WTC11 (cell line): ENCODE data around the gene MNX1. TPM values are rescaled to one million over a fixed set of nuclear protein-coding genes. Genes with fewer than 3 reads are reported as not detected.

Source experiments
- ATAC-seq: fragments of 200-7000 bp; cut with Tn5 transposase; 2 replicates; pipeline ENCODE4 v1.10.0; 2021; ENCODE audit warnings: mild to moderate bottlenecking, moderate library complexity
- CTCF ChIA-PET: fragments of 300-600 bp; sonication (Branson Sonifier 250); formaldehyde crosslinking; loops from one replicate; lab custom pipeline; 2021; ENCODE audit warnings: antibody characterized with exemption; lab: Charles Lee
- POLR2A ChIA-PET: fragments of 350-600 bp; sonication (Branson Sonifier 250); formaldehyde crosslinking; loops from one replicate; lab custom pipeline; 2021; ENCODE audit warnings: antibody characterized with exemption; lab: Charles Lee
- DNase-seq: peaks from one replicate; pipeline ENCODE4 v3.0.0; 2021; ENCODE audit warnings: low spot score
- H3K27ac Mint-ChIP-seq: 2 replicates; pipeline ENCODE4 v1.8.0; 2021; ENCODE audit warnings: mixed read lengths
- H3K27me3 Mint-ChIP-seq: 2 replicates; pipeline ENCODE4 v1.8.0; 2021; ENCODE audit warnings: low read depth, mild to moderate bottlenecking, moderate library complexity, mixed read lengths
- H3K36me3 Mint-ChIP-seq: 2 replicates; pipeline ENCODE4 v1.8.0; 2021; ENCODE audit warnings: mixed read lengths
- H3K4me1 Mint-ChIP-seq: 2 replicates; pipeline ENCODE4 v1.8.0; 2022; ENCODE audit warnings: mixed read lengths
- H3K4me3 Mint-ChIP-seq: 2 replicates; pipeline ENCODE4 v1.8.0; 2021; ENCODE audit warnings: mild to moderate bottlenecking, moderate library complexity, mixed read lengths
- H3K9me3 Mint-ChIP-seq: 2 replicates; pipeline ENCODE4 v1.8.0; 2021; ENCODE audit warnings: mixed read lengths
- AFF4 ChIP-seq: sonication (generic); formaldehyde crosslinking; IDR thresholded peaks from 2 replicates; pipeline ENCODE4 v1.8.1; 2023; ENCODE audit warnings: mild to moderate bottlenecking, missing genetic modification reagents, borderline replicate concordance
- CBFB ChIP-seq: sonication (generic); formaldehyde crosslinking; IDR thresholded peaks from 2 replicates; pipeline ENCODE4 v1.8.1; 2022; ENCODE audit warnings: mild to moderate bottlenecking, low read depth, missing genetic modification reagents
- CTCF ChIP-seq: fragments of 200-600 bp; IDR thresholded peaks from 2 replicates; pipeline ENCODE4 v1.8.0; 2022; ENCODE audit warnings: antibody characterized with exemption
- FOXP1 ChIP-seq: sonication (generic); formaldehyde crosslinking; IDR thresholded peaks from 2 replicates; pipeline ENCODE4 v1.8.0; 2022; ENCODE audit warnings: missing genetic modification reagents, mild to moderate bottlenecking, moderate library complexity, borderline replicate concordance
- GRHL2 ChIP-seq: fragments of 250-450 bp; sonication (Bioruptor Pico); IDR thresholded peaks from 2 replicates; pipeline ENCODE4 v1.8.0; 2022; ENCODE audit warnings: mild to moderate bottlenecking, moderate library complexity; ENCODE audit not compliant: insufficient replicate concordance, severe bottlenecking
- GTF2I ChIP-seq: fragments of 250-450 bp; sonication (Bioruptor Pico); conservative IDR thresholded peaks from 2 replicates; pipeline ENCODE4 v1.4.0; 2021; ENCODE audit warnings: mild to moderate bottlenecking
- IRF1 ChIP-seq: sonication (generic); formaldehyde crosslinking; IDR thresholded peaks from 2 replicates; pipeline ENCODE4 v1.8.0; 2023; ENCODE audit warnings: missing genetic modification reagents
- JAZF1 ChIP-seq: fragments of 250-450 bp; sonication (Bioruptor Pico); IDR thresholded peaks from 2 replicates; pipeline ENCODE4 v1.9.0; 2021; ENCODE audit warnings: moderate library complexity, mild to moderate bottlenecking, inconsistent platforms
- JUN ChIP-seq: sonication (generic); formaldehyde crosslinking; IDR thresholded peaks from 2 replicates; pipeline ENCODE4 v1.8.0; 2023; ENCODE audit warnings: mild to moderate bottlenecking, missing genetic modification reagents
- NR2C2 ChIP-seq: sonication (generic); formaldehyde crosslinking; IDR thresholded peaks from 2 replicates; pipeline ENCODE4 v1.8.0; 2022; ENCODE audit warnings: mild to moderate bottlenecking, missing genetic modification reagents
- OVOL2 ChIP-seq: fragments of 250-450 bp; sonication (Bioruptor Pico); IDR thresholded peaks from 2 replicates; pipeline ENCODE4 v1.9.0; 2021; ENCODE audit warnings: mild to moderate bottlenecking, borderline replicate concordance
- PRRX2 ChIP-seq: fragments of 250-450 bp; sonication (Bioruptor Pico); IDR thresholded peaks from 2 replicates; pipeline ENCODE4 v1.8.0; 2021; ENCODE audit warnings: mild to moderate bottlenecking
- RELA ChIP-seq: sonication (generic); formaldehyde crosslinking; IDR thresholded peaks from 2 replicates; pipeline ENCODE4 v1.8.1; 2022; ENCODE audit warnings: missing genetic modification reagents, mild to moderate bottlenecking, borderline replicate concordance
- SMAD4 ChIP-seq: sonication (generic); formaldehyde crosslinking; IDR thresholded peaks from 2 replicates; pipeline ENCODE4 v1.8.0; 2022; ENCODE audit warnings: mild to moderate bottlenecking, missing genetic modification reagents
- TEAD4 ChIP-seq: sonication (generic); formaldehyde crosslinking; IDR thresholded peaks from 2 replicates; pipeline ENCODE4 v1.8.0; 2022; ENCODE audit warnings: mild to moderate bottlenecking, missing genetic modification reagents
- ZNF317 ChIP-seq: sonication (generic); formaldehyde crosslinking; IDR thresholded peaks from 2 replicates; pipeline ENCODE4 v1.8.1; 2023; ENCODE audit warnings: low read depth, mild to moderate bottlenecking, moderate library complexity, missing genetic modification reagents, borderline replicate concordance
- total RNA-seq: library from RNA; stranded (reverse); gene quantifications from 3 replicates; pipeline ENCODE4 v1.2.3, GENCODE V29; 2021
- TF ChIP-seq, protein P1 (sequence below): sonication (generic); formaldehyde crosslinking; IDR thresholded peaks from 2 replicates; pipeline ENCODE4 v1.8.1; 2022; ENCODE audit warnings: low read depth, mild to moderate bottlenecking, moderate library complexity, missing genetic modification reagents, borderline replicate concordance
- TF ChIP-seq, protein P2 (sequence below): fragments of 250-450 bp; sonication (Bioruptor Pico); IDR thresholded peaks from 2 replicates; pipeline ENCODE4 v1.9.0; 2021; ENCODE audit warnings: mild to moderate bottlenecking

MNX1 gene
- total RNA-seq, 1 experiment from 2014 or later, result 0.46 TPM

DNA sequence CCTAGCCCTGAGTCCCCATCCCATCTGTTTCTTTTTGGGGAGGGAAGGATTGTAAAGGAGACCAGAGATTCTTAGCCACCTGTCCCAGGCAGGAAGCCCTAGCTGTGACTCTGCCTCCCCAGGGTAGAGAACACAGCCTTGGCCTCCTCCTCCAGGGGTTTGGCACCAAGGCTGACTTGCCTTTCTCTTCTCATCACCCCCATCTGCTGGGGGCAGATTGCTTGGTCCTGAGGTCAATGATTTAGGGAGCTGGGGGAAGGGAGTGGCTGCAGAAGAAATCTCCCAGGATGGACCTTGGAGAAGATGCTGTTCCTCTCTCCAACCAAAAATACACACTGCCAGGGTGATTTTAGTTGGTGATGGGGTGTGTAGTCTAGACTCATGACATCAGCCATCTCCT, 2.6 kb upstream of the MNX1 start (continued):
- TF ChIP-seq ZNF317 (CRISPR knock-in tag) (no peak), FOXP1 (CRISPR knock-in tag) (no peak), OVOL2 (CRISPR knock-in tag) (no peak), CTCF (no peak)

- Mint-ChIP-seq H3K36me3 (no peaks in the 10 kb centered on the region), H3K4me1 (peaks cover 62% of the 10 kb centered on the region), H3K9me3 (no peaks in the 10 kb centered on the region), H3K27me3 (peaks cover 90% of the 10 kb centered on the region), H3K27ac (no peak overlapping the region), H3K4me3 (peak overlapping the region; percentile 64)
- ChIA-PET POLR2A (no interaction called here), CTCF (interaction anchor here (0.9 to 3.1 kb wide), 2 partner anchors 18 to 62 kb away, joined by 3 to 14 read pairs; partner anchors contain the start of gene NOM1)
- ATAC-seq, result no peak
- TF ChIP-seq, protein P1, sequence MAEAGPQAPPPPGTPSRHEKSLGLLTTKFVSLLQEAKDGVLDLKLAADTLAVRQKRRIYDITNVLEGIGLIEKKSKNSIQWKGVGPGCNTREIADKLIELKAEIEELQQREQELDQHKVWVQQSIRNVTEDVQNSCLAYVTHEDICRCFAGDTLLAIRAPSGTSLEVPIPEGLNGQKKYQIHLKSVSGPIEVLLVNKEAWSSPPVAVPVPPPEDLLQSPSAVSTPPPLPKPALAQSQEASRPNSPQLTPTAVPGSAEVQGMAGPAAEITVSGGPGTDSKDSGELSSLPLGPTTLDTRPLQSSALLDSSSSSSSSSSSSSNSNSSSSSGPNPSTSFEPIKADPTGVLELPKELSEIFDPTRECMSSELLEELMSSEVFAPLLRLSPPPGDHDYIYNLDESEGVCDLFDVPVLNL (CRISPR knock-in tag), result no peak
- no peak for TF ChIP-seq JAZF1 (CRISPR knock-in tag)
- TF ChIP-seq PRRX2, result no peak
- TF ChIP-seq IRF1, result no peak
- no peak for TF ChIP-seq CBFB (CRISPR knock-in tag)
- TF ChIP-seq JUN (CRISPR knock-in tag), result no peak
- no peak for TF ChIP-seq ZNF317 (CRISPR knock-in tag)
- TF ChIP-seq RELA (CRISPR knock-in tag), result no peak
- TF ChIP-seq NR2C2 (CRISPR knock-in tag), result no peak
- no peak for TF ChIP-seq TEAD4
- no peak for TF ChIP-seq GTF2I (CRISPR knock-in tag)
- TF ChIP-seq, protein P2, sequence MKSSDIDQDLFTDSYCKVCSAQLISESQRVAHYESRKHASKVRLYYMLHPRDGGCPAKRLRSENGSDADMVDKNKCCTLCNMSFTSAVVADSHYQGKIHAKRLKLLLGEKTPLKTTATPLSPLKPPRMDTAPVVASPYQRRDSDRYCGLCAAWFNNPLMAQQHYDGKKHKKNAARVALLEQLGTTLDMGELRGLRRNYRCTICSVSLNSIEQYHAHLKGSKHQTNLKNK, result no peak
- no peak for TF ChIP-seq SMAD4 (CRISPR knock-in tag)
- TF ChIP-seq GRHL2 (CRISPR knock-in tag), result no peak
- no peak for TF ChIP-seq AFF4 (CRISPR knock-in tag)
- DNase-seq, result no peak
Measured at GRCh38 chr7:157012113-157012547, 1.7 kb upstream of the MNX1 start.
